OCI-LY7 (cell line): ENCODE data around the gene EGFLAM.
A peak's percentile ranks its signal among the peaks of the same experiment; 100 is the strongest.

Source experiments
- EZH2phosphoT487 ChIP-seq: fragments of 200-600 bp; sonication (generic); IDR thresholded peaks from 2 replicates; pipeline ENCODE4 v1.6.1; 2018; ENCODE audit warnings: low read depth, borderline replicate concordance, mild to moderate bottlenecking, mixed run types, antibody characterized with exemption, low read length, moderate library complexity, mixed read lengths
- TF ChIP-seq, protein P1 (sequence below): fragments of 200-600 bp; sonication (generic); conservative IDR thresholded peaks from 2 replicates; pipeline ENCODE4 v1.5.1; 2014; ENCODE audit warnings: mild to moderate bottlenecking, antibody characterized with exemption, low read length, moderate library complexity, mixed read lengths

DNA sequence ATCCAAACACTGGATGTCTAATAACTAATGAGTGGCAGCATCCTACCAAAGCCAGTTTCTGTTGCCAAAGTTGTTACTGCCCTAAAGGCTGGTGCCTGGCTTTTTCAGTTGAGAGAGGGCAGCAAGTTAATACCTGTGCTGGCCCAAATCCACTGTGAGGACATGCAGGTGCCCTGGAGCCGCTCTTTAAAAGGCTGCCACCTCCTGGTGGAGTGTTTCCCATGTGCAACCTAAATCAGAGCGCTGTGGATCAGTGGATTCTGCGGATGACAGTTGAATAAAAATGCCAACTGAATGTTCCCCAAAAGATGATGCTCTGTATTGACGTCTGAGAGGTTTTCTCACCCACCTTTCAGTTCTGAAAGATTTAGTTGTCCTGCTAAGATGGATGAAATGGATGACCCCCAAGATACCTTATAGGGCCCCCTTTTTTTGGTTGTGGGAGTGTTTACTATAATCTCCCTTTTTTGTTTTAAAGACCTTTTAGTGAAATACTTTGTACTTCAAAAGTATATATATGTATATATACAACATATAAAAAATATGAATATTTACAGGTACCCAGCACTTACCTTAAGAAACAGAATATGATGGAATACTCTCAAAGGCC lies 146.4 kb downstream of the EGFLAM start:
- TF ChIP-seq, protein P1, sequence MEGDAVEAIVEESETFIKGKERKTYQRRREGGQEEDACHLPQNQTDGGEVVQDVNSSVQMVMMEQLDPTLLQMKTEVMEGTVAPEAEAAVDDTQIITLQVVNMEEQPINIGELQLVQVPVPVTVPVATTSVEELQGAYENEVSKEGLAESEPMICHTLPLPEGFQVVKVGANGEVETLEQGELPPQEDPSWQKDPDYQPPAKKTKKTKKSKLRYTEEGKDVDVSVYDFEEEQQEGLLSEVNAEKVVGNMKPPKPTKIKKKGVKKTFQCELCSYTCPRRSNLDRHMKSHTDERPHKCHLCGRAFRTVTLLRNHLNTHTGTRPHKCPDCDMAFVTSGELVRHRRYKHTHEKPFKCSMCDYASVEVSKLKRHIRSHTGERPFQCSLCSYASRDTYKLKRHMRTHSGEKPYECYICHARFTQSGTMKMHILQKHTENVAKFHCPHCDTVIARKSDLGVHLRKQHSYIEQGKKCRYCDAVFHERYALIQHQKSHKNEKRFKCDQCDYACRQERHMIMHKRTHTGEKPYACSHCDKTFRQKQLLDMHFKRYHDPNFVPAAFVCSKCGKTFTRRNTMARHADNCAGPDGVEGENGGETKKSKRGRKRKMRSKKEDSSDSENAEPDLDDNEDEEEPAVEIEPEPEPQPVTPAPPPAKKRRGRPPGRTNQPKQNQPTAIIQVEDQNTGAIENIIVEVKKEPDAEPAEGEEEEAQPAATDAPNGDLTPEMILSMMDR = peak; percentile 59
- TF ChIP-seq EZH2phosphoT487 = no peak
